ENCODE data around the gene PDCD1LG2. TPM values are rescaled to one million over a fixed set of nuclear protein-coding genes. Genes with fewer than 3 reads are reported as not detected.
"Not testable (repeated sequence)": the region's sequence is repeated elsewhere in the genome, so short reads cannot be mapped to it uniquely, and the experiment has no call there.

Gene PDCD1LG2
- total and polyA plus RNA-seq, 2 experiments from 2014 or later = not detected

GRCh38 chr9:5475611-5476010 lies 34.7 kb upstream of the PDCD1LG2 start:
- DNase-seq (ENCODE audit: low spot score); H3K4me3 ChIP-seq; H3K4me1 ChIP-seq (ENCODE audit: insufficient read depth); H3K9me2 ChIP-seq (ENCODE audit: insufficient read depth); H3F3A ChIP-seq (replicated peaks; ENCODE audit: low read depth); H2AFZ ChIP-seq; H3K79me2 ChIP-seq (replicated peaks; ENCODE audit: insufficient read depth); H3K4me3 Mint-ChIP-seq; H3K27ac Mint-ChIP-seq; ATAC-seq; H3K4me1 Mint-ChIP-seq; H3K36me3 Mint-ChIP-seq (ENCODE audit: low read depth); H3K27me3 Mint-ChIP-seq (ENCODE audit: insufficient read depth, low read depth, poor library complexity); H4K20me1 ChIP-seq (replicated peaks; ENCODE audit: insufficient read depth); H3K27me3 ChIP-seq (ENCODE audit: insufficient read depth); H3K36me3 ChIP-seq (ENCODE audit: insufficient read depth); H3K4me2 ChIP-seq; H3K27ac ChIP-seq (ENCODE audit: low read depth): not testable (repeated sequence)
- peaks cover 25% of the 10 kb centered on the region for H3K9me3 Mint-ChIP-seq

DNA sequence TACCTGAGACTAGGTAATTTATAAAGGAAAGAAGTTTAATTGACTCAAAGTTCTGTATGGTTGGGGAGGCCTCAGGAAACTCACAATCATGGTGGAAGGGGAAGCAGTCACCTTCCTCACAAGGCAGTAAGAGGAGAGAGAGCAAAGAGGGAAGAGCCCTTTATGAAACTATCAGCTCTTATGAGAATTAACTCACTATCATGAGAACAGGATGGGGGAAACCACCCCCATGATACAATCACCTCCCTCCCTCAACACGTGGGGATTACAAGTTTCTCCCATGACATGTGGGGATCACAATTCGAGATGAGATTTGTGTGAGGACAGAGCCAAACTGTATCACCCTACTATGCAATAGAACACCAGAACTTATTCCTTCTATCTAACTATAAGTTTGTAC lies 32.1 kb upstream of the PDCD1LG2 start:
- H2AFZ ChIP-seq = no peak overlapping the region
- H3K27me3 Mint-ChIP-seq (ENCODE audit: insufficient read depth, low read depth, poor library complexity) = peaks cover 2% of the 10 kb centered on the region
- TF ChIP-seq REST (IDR thresholded peaks at IDR 0.05; ENCODE audit: unreplicated experiment) = no peak
- no peak for TF ChIP-seq NANOG (IDR thresholded peaks at IDR 0.05; ENCODE audit: borderline replicate concordance)
- TF ChIP-seq, protein P1, sequence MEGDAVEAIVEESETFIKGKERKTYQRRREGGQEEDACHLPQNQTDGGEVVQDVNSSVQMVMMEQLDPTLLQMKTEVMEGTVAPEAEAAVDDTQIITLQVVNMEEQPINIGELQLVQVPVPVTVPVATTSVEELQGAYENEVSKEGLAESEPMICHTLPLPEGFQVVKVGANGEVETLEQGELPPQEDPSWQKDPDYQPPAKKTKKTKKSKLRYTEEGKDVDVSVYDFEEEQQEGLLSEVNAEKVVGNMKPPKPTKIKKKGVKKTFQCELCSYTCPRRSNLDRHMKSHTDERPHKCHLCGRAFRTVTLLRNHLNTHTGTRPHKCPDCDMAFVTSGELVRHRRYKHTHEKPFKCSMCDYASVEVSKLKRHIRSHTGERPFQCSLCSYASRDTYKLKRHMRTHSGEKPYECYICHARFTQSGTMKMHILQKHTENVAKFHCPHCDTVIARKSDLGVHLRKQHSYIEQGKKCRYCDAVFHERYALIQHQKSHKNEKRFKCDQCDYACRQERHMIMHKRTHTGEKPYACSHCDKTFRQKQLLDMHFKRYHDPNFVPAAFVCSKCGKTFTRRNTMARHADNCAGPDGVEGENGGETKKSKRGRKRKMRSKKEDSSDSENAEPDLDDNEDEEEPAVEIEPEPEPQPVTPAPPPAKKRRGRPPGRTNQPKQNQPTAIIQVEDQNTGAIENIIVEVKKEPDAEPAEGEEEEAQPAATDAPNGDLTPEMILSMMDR (conservative IDR thresholded peaks at IDR 0.05; ENCODE audit: low read depth in 2 of 2) = no peak
- TF ChIP-seq EZH2phosphoT487 (IDR thresholded peaks at IDR 0.05; ENCODE audit: unreplicated experiment) = no peak
- no peak for TF ChIP-seq ZNF114 (CRISPR knock-in tag; IDR thresholded peaks at IDR 0.05)
- TF ChIP-seq, protein P2, sequence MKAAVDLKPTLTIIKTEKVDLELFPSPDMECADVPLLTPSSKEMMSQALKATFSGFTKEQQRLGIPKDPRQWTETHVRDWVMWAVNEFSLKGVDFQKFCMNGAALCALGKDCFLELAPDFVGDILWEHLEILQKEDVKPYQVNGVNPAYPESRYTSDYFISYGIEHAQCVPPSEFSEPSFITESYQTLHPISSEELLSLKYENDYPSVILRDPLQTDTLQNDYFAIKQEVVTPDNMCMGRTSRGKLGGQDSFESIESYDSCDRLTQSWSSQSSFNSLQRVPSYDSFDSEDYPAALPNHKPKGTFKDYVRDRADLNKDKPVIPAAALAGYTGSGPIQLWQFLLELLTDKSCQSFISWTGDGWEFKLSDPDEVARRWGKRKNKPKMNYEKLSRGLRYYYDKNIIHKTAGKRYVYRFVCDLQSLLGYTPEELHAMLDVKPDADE (IDR thresholded peaks at IDR 0.05) = no peak
- no peak for TF ChIP-seq ZNF331 (CRISPR knock-in tag; IDR thresholded peaks at IDR 0.05; ENCODE audit: low read depth)
- TF ChIP-seq ZNF462 (CRISPR knock-in tag; IDR thresholded peaks at IDR 0.05) = no peak
- no peak for TF ChIP-seq STAT1 (IDR thresholded peaks at IDR 0.05; ENCODE audit: unreplicated experiment)
- TF ChIP-seq JUNB (IDR thresholded peaks at IDR 0.05; ENCODE audit: unreplicated experiment) = no peak

More for the DNA sequence above, 32.1 kb upstream of the PDCD1LG2 start:
- Histone ChIP-seq H3K27me3 (ENCODE audit: insufficient read depth) (no peaks in the 10 kb centered on the region), H4K20me1 (replicated peaks; ENCODE audit: insufficient read depth) (no peaks in the 10 kb centered on the region), H3K4me2 (no peak overlapping the region), H3K79me2 (replicated peaks; ENCODE audit: insufficient read depth) (no peaks in the 10 kb centered on the region), H3K4me1 (ENCODE audit: insufficient read depth) (no peaks in the 10 kb centered on the region), H3K27ac (ENCODE audit: low read depth) (no peak overlapping the region), H3K4me3 (no peak overlapping the region), H3F3A (replicated peaks; ENCODE audit: low read depth) (no peaks in the 10 kb centered on the region), H3K36me3 (ENCODE audit: insufficient read depth) (0 out of 2 replicates have a peak, but pooled peaks cover 6% of the 10 kb centered on the region), H3K9me2 (ENCODE audit: insufficient read depth) (no peaks in the 10 kb centered on the region)
- no peak for ATAC-seq
- H3K4me3 Mint-ChIP-seq = no peak overlapping the region
- peaks cover 25% of the 10 kb centered on the region for H3K9me3 Mint-ChIP-seq
- H3K36me3 Mint-ChIP-seq (ENCODE audit: low read depth) = peaks cover 2% of the 10 kb centered on the region; the same call in 1 of the 3 replicates
- peaks cover 5% of the 10 kb centered on the region; the same call in 1 of the 3 replicates for H3K4me1 Mint-ChIP-seq
- no peak overlapping the region for H3K27ac Mint-ChIP-seq
- no peak for DNase-seq (ENCODE audit: low spot score)

Measured in GM23338 (cell line).